ENCODE data around the gene NCK2.
A peak's percentile ranks its signal among the peaks of the same experiment; 100 is the strongest.

NCK2 gene

DNA sequence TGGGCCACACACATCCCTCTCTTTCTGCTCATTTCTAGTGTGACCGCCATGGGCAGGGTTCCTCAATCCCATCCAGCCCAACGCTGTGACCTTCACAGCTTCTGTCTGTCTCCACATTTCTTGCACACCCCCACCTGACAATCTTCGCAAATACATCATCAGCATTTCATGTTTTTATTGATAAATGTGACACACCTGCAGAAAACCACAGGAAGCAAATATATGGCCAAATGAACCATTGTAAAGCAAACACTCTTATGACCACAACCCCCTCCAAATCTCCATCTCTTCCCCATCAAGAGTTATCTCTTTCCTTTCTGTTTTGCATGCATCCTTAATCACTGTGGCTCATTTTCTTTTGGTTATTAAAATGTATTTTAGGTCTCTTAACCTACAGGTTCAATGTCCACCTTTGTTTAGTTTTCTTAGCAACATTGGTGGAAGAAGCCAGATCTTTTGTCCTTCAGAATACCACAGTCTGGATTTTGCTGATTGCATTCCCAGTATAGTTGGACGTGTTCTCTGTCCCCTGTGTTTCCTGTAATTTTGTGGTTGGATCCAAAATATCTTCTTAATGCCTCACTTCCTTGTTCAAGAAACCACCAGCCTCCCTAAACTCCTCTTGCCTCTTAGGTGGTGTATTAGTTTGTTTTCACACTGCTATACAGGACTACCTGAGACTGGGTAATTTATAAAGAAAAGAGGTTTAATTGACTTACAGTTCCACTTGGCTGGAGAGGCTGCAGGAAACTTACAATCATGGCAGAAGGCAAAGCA is 9.8 kb upstream of the NCK2 start:
- H3K27ac ChIP-seq, result peak overlapping the region; percentile 42
- no peak for DNase-seq (ENCODE audit: low read depth, low spot score)

DNA sequence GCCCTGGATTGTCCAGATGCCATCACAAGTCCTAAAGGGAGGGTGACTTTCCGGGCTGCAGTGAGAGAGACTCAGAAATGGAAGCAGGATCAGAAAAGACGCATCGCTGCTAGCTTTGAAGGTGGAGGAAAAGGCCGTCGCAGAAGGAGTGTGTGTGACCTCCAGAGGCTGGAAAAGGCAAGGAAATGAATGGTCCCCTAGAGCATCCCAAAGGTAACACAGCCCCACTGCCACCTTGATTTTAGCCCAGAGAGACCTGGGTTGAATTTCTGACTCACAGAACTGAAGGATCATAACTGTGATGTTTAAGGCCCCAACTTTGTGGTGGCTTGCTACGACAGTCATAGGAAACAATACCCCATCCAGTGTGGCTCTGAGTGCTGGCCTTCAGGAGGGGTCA is 8.6 kb upstream of the NCK2 start:
- no peak overlapping the region for H3K27ac ChIP-seq
- DNase-seq (ENCODE audit: low read depth, low spot score), result no peak

DNA sequence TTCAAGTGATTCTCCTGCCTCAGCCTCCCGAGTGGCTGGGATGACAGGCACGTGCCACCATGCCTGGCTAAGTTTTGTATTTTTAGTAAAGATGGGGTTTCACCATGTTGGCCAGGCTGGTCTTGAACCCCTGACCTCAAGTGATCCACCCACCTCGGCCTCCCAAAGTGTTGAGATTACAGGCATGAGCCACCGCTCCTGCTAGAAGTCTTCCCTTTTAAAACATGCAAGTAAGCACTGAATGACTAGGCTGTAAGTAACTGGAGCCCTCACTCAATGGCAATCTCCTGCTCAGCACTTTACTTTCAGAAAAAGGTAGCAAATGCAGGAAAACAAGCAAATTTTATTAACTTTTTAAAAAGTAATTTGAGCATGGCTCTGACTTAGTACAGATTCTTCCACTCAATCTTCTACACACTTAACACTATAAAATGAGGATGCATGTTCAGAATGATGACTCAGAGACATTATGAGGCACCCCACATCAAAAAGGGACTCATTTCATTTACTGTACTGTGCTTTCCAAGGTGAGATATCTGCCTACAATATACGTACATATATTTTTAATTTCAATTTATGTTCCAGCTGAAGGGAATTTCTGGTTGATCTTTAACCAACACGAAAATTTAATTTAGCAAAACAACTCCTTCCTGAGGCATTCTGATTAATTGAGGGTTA is 6.6 kb upstream of the NCK2 start:
- H3K27ac ChIP-seq, result no peak overlapping the region
- DNase-seq (ENCODE audit: low read depth, low spot score), result no peak

DNA sequence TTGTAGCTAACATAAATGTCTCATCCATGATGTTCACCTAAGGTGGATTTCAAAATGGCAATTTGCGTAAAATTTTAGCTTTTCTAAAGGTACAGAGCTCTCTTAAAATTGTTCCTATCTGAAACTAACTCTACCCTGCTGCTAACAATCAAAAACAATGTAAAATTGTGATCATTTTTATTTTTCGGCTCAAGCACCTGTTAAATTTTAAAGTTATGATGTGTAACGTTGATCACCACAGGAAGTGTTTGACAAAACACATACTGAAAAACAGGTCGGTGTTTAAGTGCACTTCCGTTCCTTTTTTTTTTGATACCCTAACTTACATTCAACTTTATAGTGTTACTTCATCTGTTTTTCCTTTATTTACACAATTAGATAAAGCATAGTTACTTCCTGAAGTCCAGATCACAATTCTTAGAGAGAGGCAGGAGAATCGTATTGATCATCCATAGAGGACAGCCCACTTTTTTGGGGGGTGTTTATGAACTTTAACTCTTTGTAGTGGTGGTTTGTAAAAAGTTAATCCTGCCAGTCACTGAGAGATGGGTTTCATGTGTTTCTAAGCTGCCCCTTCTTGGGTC is 6.0 kb upstream of the NCK2 start:
- no peak overlapping the region for H3K27ac ChIP-seq

DNA sequence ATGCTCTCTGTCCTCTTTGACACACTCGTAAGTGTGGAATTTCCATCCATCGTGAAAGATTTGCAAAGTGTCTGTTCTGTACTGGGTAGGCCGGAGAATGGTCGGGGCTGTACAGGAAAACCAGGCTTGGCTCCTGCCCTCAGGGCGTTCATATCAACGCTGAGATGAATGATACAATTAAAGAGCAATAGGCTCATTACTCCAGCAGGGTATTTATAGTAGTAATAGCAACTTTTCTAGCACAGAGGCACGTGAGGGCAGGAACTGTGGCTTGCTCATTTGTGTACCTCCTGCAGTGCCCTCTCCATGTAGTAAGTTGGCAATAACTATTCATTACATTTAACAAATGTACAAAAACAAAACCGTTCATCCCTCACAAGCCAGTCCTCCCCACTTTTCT is 5.3 kb upstream of the NCK2 start:
- no peak for DNase-seq (ENCODE audit: low read depth, low spot score)
- H3K27ac ChIP-seq, result no peak overlapping the region

More for the DNA sequence above, 6.0 kb upstream of the NCK2 start:
- no peak for DNase-seq (ENCODE audit: low read depth, low spot score)

DNA sequence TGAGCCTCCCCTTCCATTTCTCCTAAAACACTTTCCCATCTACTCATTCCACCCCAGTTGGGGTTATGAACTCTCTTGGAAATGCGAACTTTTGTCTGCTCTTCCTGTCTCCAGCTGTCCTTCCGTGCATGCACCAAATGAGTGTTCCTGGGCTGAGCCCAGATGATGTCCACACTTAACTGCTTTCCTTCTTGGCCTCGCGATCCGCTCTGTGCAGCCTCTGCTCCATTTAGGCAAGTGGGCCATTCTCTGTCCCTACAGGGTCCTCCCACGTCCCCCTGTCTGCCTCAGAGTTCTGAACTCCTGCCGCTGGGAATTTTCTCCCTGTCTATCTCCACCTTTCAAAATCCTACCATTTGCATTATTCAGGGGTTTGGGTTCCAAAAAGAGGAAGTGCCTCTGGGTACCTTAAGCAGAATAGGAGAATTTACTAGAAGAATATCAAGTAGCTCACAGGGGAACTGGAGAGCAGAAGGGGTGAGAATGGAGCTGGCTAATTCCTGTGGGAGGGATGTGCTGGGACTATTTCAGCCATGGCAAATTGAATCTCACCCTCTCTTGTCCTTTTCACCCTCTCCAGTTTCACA is 4.7 kb upstream of the NCK2 start:
- no peak for DNase-seq (ENCODE audit: low read depth, low spot score)
- H3K27ac ChIP-seq, result no peak overlapping the region

DNA sequence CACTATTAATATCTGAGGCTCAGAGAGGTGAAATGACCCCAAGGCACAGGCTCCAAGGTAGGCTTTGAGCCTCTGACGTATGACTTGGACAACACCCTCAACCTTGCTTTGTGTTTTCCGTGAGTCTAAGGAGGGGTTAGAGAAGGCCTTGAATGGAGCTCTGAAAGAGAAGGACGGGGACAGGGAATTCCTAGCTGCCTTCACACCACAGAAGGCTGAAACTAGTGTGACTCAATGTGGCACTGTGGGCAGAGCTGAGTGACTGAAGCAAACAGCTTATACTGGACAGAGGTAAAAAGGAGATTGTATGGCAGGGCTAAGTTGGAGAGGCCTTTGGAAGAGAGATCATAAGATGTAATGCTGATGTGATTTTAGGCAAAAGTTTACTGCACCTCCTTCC is 3.5 kb upstream of the NCK2 start:
- no peak for DNase-seq (ENCODE audit: low read depth, low spot score)
- no peak overlapping the region for H3K27ac ChIP-seq

DNA sequence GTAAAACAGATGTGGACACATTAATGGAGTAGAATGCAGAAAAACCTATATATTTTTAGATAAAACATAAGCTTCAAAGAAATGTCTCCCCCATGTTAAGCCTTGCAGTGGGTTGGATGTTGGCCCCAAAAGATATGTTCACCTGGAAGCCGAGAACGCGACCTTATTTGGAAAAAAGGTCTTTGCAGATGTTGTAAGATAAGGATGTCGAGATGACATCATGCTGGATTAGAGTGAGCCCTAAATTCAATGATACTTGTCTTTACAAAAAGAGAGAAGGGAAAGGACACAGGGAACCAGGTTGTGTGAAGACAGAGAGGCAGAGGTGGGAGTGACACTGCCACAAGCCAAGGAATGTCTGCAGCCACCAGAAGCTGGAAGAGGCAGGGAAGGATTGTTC is 3.1 kb upstream of the NCK2 start:
- no peak overlapping the region for H3K27ac ChIP-seq

DNA sequence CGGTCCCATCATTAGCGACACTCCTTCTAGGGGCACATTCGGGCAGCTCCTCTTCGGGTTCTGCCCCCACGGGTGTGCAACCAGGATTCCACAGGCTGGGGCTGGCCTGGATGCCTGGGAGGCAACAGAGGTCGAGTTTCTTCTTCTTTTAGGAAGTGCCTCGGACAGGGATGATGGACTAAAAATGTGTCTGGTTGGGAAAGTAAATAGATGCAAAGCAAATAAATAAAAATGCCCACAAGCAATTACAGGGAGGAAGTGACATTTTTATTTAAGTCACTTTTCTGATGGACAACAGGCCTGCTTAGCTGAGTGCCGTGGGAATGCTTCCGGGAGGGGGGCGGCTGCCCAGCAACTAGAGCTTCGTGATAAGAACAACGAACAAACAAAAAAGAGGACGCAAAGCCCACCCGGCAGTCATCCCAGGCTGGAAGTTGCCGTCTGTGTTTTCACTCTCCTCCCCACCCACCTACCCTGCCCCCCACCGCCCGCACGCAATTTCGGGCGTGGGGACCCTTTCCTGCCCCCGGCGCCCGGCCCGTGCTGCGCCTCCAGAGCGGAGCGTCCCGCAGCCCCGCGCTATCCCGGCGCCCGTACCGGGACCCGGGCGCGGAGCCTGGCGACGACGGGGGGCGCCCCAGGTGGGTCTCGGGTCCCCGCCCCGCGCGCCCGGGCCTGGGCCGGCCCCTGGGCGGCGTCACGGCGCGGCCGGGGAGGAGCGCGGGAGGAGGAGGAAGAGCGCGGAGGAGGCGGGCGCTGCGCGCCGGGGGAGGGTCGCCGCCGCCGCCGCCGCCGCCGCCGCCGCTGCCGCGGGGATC is 412 bp upstream of the NCK2 start:
- peak overlapping the region; percentile 65 for H3K27ac ChIP-seq
- no peak for DNase-seq (ENCODE audit: low read depth, low spot score)

More for the DNA sequence above, 3.1 kb upstream of the NCK2 start:
- DNase-seq (ENCODE audit: low read depth, low spot score), result no peak

DNA sequence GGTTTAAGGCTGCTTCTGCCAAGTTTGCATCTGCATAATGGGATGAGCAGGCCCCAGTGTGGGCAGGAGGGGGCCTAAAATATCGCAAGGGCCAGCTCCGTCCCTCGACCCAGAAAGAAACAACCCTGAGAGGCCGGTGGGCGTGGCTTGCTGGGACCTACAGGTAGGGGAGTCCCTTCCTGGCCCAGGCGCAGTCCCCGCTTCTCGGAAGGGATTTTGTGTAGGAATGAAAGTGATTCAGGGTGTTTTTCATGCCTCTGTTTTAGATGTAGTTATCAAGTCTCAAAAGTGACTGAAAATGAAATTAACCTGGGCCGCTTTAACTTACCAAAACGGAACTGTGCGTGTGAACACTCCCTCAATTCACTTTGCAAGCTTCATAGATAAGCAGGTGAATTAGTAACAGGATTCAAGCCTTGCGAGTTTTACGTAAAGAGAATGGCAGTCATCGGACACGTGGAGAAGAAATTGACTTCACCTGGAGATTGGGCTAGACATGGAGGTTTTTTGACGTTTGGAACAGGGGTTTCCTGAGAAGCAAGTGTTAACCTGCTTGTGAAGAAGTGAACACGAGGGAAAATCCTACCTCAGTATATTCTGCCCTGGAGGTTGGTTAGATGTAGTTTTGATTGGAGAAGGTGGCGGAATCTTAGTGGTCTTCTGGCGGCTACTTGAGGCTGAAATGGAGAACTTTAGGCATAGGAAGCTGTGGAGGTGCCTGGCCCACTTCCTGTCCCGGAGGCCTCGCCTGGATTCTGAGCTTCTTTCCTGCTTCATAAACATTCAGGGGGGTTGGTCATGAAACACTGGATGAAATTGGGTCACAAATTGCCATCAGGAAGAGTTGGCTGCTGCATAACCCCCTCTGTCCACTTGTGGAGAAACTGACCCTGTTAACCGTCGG is 1.7 kb downstream of the NCK2 start:
- H3K27ac ChIP-seq, result peak overlapping the region; percentile 65
- no peak for DNase-seq (ENCODE audit: low read depth, low spot score)

DNA sequence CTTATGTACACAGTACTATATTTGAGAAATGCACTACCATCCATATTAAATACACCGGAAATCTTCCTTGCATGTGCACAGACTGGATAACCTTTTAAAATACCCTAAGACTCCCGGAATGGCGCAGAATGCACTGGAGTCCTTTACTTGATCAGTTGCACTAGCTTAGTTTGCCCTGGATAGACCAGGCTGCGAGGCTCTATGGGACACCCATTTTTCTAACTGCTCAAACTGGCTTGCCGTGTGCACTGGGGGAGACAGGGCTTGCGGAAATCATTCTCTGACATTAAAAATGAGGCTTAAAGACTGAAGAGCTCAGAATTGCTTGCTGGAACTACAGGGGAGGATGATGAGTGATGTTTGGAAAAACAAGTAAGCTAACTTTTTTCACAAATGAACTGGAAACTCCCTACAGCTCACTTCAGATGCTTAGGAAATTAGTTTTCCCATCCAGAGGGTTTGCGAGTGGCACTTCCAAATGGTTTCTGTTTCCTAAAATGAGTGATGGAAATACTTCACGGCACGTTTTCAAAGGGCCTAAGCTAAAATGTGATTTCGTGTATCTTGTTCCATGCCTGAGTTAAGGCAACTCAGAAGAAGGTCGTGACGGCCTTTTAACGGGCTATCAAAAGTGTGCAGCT is 2.7 kb downstream of the NCK2 start:
- DNase-seq (ENCODE audit: low read depth, low spot score), result no peak
- no peak overlapping the region for H3K27ac ChIP-seq

DNA sequence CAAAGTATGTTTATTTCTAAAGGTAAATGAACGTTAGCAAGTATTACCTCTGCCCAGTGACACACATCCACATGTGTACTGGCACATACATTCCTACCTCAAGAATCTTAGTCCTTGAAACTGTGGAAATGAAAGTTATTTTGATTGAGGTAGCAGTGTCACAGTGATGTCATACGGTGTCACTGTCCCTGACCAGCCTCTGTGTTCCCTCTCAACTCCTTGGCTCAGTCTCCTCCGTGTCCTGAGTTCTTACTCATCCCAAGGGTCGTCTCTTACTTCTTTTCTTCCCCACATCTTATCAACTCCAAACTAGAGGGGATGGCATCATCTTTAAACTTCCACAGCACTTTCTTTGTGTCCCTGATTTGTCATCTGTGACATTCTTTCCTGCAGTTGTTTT is 3.3 kb downstream of the NCK2 start:
- no peak for DNase-seq (ENCODE audit: low read depth, low spot score)

DNA sequence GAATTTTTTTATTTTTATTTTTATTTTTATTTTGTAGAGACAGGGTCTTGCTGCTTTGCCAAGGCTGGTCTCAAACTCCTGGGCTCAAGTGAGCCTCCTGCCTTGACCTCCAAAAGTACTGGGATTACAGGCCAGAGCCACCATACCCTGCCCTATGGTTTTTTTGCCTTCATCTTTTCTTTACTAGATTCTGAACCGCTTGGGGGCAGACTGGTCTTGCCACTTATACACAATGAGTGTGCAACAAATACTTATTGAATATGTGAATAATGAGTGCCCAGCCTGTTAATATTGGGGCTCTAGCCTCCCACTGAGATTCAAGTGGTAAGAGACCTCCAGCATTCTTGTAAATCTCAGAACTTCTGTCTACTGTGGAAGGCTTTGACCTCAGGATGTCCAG is 3.9 kb downstream of the NCK2 start:
- DNase-seq (ENCODE audit: low read depth, low spot score), result no peak
- no peak overlapping the region for H3K27ac ChIP-seq

More for the DNA sequence above, 3.3 kb downstream of the NCK2 start:
- H3K27ac ChIP-seq, result no peak overlapping the region

DNA sequence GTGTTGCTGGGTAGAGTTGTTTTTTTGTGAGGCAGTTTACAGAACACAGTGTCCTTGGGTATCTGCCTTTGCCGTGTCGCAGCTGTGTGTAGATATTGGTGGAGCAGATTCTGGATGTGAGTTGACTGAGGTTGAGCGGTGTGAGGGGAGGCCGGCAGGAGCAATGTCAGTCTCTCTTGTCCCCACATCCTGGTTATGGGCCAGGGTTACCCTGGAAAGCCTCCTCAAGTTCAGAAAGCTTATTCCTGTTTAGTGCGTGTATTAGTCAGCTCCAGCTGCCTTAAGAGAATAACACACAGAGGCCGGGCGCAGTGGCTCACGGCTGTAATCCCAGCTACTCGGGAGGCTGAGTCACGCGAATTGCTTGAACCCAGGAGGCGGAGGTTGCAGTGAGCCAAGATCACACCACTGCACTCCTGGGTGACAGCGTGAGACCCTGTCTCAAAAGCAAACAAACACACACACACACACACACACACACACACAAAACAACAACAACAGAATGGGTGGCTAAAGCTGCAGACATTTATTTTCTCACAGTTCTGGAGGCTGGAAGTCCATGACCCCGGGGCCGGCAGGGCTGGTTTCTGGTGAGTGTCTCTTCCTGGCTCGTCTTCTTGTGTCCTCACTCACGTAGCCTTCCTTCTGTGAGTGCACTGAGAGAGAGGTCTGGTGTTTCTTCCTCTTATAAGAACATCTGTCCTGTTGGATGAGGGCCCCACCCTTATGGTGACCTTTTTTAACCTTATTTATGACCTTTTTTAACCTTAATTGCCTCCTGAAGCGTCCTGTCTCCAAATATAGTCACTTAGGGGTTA is 5.1 kb downstream of the NCK2 start:
- DNase-seq (ENCODE audit: low read depth, low spot score), result no peak
- no peak overlapping the region for H3K27ac ChIP-seq

DNA sequence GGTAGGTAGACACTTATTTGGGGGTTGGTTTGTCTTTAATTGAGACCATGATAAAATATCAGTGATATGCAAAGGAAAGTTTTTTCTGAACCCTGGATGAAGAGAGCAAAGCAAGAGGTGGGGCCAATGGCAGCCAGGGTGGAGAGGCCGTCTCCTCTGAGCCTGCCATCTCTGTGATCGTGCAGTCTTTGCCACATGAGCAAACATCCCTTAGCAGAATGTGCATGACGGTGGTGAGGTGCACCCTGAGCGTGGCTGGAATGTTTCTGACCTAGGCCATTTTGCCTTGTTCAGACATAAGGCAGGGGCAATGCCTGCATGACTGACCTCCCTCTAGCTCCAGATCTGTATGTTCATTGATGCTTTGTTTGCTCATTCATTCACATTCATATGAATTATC is 6.0 kb downstream of the NCK2 start:
- H3K27ac ChIP-seq, result no peak overlapping the region
- DNase-seq (ENCODE audit: low read depth, low spot score), result no peak

DNA sequence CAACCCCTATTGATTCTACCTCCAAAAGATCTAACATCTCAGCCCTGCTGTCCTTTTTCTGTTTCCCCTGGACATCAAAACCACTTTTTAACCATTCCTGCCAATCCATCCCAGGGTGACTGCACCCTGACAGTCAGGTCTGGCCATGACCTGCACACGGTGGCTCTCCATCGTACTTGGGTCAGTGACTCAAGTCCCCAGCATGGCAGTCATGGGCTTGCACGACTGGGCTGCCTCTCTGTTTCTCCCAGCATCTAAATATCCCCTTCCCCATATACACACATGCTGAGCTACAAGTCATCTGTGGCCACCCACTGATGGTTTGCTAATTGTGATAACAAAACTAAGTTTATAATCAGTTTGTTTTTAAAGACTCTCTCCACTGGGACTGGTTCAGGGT is 6.6 kb downstream of the NCK2 start:
- H3K27ac ChIP-seq, result no peak overlapping the region
- DNase-seq (ENCODE audit: low read depth, low spot score), result no peak

DNA sequence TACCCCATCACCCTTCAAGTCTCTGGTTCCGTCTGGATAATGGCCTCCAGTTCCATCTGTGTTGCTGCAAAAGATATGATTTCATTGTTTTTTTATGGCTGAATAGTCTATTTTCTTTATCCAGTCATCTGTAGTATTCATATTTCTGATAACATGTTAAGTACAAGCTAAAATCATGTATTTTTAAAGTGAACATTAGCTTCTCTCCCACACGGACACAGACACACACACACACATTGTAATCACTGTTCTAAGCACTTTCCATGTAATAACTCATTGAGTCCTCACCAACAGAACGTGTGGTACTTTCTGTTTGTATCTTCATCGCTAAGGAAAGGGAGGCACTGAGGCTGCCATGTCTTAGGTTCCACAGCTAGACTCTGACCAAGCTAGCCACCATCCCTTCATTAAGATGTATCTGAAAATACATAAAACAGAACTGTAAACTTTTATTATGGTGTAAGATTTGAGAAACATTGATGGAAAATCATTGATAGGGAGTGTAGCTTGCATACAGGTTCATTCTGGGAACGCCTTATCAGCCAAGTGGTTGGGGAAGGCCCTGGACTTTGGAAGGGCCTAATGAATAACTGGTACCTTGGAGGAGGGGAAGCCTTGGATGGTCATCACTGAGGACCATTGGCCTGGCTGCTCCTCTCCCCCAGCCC is 8.1 kb downstream of the NCK2 start:
- no peak for DNase-seq (ENCODE audit: low read depth, low spot score)
- no peak overlapping the region for H3K27ac ChIP-seq

DNA sequence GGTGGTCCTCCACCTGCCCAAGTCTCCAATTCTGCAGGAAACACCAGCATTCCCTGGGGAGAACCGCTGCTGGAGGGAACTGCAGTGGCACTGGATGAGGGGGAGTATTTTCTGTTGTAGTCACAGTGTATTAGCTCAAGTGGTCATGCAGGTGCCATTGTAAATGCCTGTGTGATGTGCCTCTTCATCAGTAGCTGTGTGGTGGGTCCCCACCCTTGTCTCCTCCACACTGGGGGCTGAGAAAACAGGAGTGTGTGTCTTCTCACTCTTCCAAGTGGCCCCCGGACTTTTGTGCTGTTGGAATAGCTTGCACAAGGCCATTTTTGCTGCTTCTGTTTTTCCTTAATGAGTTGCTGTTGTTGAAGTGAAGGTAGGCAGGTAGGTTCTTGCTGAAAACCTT is 8.7 kb downstream of the NCK2 start:
- DNase-seq (ENCODE audit: low read depth, low spot score), result no peak
- no peak overlapping the region for H3K27ac ChIP-seq

All from epithelial cell of prostate (primary cell).